Central memory CD4-positive, alpha-beta T cell (primary cell): ENCODE data around the gene CLEC16A.

ENCODE experiments used
- DNase-seq: peaks from one replicate; pipeline ENCODE4 v3.0.0; 2022

Gene CLEC16A

GRCh38 chr16:11145173-11145818 is 200.9 kb downstream of the CLEC16A start:
- no peak for DNase-seq

DNA sequence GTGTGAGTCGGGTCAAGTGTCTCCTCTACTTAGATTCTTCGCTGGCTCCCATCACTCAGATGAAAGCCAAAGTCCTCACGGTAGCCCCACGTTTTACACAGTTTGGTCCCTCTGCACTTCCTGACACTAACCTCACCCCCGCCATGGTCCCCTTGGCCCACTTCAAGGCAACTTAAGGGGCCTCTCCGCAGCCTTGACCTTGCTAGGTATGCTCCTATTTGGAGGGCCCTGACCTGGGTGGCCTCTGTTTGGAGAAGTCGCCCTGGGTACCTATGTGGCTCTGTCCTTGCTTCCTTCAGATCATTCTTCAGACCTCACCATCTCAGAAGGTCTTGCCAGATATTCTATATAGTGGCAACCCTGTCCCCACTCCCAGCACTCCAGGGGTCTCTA is 201.5 kb downstream of the CLEC16A start:
- no peak for DNase-seq

DNA sequence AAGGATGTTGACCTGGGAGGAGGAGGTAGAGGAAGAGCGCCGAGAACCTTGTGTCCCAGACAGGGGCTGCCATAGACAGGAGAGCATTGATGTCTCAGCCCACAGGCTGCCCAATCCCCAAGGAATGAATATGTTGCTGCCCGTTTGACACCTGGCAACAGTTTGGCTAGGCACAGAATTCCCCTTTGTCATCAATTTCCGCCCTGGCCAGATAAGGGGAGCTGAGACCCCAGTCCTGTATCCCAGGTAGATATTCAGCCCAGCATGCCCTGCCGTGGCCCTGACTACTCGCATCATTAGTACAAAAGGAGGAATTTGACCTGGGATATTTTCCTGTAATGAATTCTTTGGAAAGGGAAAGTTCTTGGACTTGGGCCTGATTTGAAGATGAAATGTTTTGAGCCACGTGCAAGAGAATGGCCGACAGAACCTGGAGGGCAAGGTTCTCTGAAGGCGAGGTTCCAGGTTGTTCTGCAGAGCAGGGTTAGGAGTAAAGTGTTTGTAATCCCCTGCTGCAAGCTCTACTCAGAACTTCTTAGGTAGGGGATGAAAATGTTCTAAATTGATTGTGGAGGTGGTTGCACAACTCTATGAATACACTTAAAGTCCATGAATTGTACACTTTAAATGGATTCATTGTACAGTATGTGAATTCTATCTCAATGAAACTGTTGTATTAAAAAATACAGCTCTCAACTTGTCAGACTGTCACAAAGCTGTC is 202.8 kb downstream of the CLEC16A start:
- DNase-seq = no peak

- no peak for DNase-seq
These were observed 203.5 kb downstream of the CLEC16A start for GRCh38 chr16:11147754-11148444.

DNA sequence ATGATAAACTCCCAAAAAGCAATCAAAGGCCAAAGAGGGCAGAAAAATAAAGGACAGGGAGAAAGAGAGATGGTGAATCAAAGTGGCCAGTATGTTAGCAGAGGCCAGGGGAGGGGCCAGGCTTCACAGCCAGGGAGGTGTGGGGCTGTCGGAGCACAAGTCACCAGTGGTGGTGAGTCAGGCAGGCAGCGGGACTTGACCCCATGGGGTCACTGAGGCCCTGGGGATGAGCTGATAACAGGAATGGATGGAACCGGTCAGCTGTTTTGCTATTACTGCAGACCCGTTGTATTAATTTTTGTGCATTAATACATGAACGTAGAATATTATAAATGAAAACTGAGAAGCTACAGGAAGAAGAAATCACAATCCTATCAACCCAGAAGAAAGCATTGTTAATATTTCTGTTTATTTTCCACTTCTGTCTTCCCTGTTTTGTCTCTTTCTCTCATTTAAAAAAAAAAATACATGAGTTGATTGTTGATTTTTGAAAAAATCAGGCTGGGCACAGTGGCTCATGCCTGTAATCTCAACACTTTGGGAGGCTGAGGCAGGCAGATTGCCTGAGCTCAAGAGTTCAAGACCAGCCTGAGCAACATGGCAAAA is 204.8 kb downstream of the CLEC16A start:
- DNase-seq = no peak

DNA sequence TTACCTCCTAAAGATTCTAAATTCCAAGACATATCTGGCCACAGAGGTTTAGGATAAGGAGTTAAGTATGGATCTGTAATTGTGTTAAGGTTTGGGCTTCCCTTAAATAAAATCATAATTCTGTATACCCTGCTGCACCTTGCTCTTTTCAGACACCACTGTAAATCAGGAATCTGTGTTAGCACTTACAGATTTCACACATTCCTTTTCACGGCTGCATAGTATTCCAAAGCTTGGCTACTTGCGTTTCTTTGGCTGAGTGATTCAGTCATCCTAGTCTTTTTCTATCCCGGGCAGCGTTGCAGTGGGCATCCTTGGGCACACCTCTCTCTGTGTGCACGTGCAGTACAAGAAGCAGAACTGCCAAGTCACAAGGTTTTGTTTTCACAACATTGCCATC is 205.8 kb downstream of the CLEC16A start:
- DNase-seq = no peak

DNA sequence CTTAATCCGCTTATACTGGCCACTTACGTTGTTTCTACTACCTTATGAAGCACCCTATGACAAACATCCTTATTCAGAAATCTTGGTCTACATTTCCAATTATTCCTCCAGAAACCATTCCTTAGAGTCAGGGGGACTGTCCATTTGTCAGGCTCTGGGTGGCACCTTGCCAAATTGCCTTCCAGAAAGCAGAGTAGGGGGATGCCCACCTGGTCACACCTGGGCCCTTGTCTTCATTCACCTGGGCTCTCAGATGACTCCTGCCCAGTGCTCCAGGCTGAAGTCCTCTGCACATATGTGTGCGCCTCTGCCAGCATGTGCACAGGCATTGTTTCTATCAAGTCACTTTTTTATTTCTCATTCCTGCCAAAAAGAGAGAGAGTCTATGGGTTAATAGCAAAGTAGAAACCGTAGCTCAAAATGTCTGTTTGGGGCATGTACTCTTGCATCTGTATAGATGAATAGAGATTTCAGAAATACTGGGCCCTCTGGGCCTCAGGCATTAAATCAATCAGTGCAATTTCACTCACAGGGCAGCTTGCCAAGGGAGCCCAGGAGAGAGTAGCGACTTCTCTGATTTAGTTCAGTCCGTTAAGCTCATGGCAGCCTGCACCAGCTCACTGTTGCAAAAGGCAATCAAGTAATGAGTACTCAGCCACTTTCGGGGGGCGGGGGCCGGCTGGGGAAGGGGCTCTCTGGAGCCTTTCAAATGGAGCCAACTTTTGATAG is 207.0 kb downstream of the CLEC16A start:
- DNase-seq = no peak

- no peak for DNase-seq
These were observed 207.7 kb downstream of the CLEC16A start for GRCh38 chr16:11151885-11152629.

DNA sequence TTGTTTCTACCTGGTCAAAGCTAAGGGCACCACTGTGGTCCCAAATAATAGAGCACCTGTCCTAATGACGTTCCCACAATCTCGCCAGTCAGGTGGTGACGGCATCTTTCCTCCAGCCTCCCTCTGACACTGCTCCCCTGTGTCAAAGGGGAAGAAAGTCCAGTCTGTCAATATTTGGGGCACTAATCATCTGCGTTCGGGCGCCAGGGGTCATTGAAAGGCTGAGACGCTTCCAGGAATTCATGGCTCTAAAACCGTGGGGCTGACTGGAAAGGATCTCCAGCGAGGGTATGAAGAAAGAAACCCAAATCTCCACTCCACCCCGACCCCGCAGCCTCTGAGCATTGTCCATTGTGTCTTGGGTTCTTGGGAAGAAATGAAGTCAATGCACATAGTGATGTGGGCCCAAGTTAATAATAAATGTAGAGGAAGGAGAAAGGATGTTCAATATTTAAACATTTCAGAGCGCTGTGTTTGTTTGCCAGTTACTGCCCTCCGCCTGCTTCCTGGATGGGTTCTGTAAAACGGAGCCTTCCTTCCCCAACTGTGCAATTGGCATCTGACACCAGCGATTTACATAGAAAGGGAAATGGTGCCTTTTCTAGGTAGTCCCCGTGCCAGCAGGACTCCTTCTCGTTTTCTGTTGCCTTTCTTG is 208.4 kb downstream of the CLEC16A start:
- DNase-seq = no peak

DNA sequence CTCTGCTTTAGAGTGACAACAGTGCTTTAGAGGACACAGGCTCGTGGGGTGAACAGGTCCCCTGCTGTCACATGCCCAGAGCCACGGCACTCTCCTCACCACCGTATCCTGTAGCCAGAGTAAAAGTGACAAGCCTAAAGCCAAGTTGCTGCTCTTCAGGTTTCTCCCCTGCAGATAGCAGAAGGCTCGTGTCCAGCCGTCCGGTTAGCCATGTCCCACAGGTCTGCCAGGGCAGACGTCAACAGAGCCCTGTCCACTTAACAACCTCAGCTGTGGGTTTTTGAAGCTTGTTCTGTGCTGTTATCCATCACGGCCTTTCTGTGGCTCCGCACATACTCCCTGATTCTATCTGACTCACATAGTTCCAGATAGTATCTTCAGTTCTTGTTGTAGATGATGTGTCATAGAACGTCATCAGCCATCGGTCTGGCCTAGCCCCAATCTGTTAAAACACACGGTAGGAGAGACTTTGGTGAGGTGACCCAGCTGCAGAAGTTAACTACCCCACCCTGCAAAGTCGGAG is 211.0 kb downstream of the CLEC16A start:
- DNase-seq = no peak

- no peak for DNase-seq
These were observed 212.0 kb downstream of the CLEC16A start for GRCh38 chr16:11156401-11156800.

DNA sequence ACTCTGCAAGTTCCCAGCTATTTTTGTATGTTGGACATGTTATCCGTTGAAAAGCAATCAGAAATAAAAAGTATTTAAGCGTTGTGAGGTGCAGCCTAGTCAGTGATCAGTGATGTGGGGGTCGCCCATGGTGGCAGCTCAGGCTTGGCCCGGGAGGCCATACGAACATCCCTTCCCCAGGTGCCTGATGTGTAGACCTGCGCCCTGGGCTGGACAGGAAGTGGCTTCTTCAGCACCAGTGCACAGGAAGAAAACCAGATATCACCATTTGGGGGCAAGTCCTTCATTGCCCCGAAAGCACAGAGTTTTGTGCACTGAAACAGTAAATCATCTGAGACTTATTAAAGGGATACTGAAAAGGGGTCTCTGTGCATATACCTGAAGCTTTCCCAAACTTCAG is 212.8 kb downstream of the CLEC16A start:
- no peak for DNase-seq

DNA sequence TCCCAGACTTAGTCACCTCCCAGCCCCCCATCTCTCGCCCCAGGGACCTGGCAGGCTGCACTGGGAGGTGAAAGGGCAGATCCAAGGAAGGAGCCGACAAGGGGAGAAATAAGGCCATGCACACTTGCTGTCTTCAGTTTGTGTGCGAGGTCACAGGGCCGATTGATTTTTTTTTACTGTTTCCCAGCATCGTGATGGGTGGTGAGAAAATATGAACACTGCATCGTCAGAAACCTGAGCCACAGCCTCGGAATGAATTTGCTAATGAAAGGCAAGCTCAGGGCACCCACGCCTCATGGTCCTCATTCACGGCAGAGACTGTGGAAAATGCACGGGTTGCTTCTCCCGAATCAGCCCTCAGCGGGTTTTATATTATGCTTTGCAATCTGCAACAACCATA is 213.7 kb downstream of the CLEC16A start:
- DNase-seq = no peak

- DNase-seq = no peak
These were observed 214.9 kb downstream of the CLEC16A start for GRCh38 chr16:11159282-11159681.

GRCh38 chr16:11160676-11161115 is 216.3 kb downstream of the CLEC16A start:
- no peak for DNase-seq

DNA sequence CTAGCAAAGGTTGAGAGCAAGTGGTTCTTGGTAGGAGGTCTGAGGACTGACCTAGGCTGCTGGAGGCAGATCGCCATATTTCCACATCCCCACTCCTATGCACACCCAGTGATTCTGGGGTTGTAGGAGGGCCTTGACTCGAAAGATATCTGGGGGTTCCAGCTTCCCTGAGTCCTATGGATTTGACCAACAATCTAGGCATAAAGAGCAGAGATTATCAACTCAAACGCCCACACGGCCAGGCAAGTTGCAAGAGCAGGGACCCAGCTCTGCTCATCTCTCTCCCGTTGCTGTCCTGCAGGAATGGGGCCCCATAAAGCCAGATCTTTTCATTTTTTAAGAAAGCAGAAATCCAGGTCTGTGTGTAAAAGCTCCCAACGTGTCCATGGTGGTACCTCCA is 217.1 kb downstream of the CLEC16A start:
- no peak for DNase-seq

DNA sequence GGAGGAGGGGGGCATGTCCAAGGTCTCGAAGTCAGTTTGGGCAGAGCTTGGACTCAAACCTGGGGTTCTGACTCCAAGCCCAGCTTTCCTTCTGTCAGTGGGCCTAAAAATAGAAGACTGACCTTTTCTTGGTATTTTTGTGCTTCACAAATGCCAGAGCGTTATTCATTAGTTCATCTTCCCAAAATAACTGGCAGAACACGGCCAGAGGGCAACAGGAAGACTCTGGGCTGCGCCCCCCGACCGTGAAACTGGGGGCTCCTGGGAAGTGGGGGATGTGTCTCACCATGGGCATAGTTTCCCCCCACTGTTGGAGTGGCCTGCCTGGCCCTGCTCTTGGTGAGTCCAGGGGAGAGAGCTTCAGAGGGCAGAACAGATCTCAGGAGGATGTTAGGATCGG is 217.6 kb downstream of the CLEC16A start:
- no peak for DNase-seq

DNA sequence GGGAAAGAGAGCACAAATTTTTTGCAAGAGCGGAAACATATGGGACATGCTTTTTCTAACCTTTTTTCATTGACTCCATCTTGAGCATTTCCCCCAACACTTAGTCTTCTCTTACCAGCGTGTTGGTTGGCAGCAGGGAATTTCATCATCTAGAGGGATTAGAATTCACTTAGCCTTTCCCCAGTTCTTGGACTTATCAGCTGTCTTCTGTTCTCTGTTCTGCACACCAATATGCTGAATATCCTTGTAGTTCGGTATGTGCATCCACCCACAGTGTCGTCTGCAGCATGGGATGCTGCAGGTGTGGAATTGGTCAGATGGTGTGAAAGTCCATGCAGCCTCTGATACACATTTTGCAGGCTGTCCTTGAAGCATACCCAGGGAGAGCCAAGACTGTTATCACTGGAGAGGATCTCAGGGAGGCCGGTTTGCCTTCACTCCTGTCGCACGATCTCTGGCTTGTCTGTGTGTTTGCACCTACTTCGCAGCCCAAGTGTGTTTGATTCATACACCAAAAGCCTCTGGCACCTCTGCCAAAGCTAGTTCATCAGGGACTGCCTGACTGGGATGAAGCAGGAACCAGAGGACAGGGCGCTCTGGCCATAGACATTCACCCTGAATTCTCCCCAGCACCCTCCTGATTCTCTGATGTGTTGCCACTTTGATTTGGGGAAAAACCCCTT is 218.4 kb downstream of the CLEC16A start:
- DNase-seq = no peak

DNA sequence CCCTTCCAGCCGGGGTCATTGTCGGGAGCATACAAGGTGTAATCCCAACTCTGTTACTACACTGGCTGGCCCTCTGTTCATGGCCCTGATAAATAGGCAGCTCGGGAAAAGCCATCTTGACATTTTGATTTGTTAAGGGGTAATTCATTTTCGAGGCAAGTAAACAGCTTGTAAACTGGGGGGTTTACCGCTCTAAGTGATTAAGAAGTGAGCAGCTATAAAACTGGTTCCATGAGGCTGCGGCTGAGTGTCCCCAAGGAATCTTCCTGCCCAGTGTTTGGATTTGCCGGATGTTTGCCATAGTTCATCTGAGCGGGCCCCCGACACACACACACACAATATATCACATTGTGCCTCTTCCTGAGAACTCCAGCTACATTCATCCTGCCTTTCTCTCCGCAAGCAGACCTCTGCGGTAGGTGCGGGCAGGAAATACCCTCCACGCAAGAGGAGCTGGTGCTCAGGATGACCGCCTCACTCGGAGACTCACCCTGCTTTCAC is 219.4 kb downstream of the CLEC16A start:
- DNase-seq = no peak

DNA sequence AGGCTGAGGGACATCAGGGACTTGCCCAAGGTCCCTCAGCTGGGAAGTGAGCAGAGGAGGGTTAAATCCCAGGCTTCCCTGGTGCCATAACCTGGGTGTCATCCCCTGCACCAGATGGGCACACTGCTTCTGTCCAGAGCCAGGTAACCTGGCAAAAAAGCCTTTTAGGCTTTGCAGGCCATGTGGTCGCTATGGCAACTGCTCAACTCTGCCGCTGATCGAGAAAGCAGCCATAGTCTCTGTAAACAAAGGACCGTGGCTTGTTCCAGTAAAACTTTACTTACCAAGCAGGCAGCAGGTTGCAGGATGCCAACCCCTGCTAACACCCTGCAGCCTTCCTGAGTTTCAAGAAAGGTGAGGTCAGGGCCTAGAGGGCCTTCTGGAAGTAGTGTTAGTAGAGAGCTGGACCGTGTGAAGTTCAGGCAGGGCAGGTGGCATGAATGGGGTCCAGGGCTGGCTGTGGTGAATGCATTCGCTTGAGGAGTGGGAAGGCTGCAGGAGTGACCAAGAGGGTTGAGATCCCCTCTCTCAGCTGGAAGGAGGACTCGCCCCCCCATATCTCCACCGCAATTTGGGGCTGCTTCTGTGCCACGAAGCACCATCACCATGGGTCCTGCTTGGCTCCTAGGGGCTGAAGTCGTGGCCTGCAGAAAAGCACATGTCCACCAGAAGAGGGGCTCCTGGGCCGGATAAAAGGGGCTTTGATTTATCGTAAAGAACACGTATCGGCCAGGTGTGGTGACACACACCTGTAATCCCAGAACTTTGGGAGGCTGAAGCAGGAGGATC is 220.3 kb downstream of the CLEC16A start:
- no peak for DNase-seq
